ENCODE measurements around the gene ARPC1A. TPM values are rescaled to one million over a fixed set of nuclear protein-coding genes. Genes with fewer than 3 reads are reported as not detected.

Gene ARPC1A
- polyA plus RNA-seq, 1 of the 3 experiments (the other 2 are of a cell fraction) = 306 TPM

GRCh38 chr7:99375070-99375807, 49.5 kb downstream of the ARPC1A start (continued):
- TF ChIP-seq USF2 (IDR thresholded peaks at IDR 0.05; ENCODE audit: borderline replicate concordance, low read depth, low read length) (no peak), SIN3A (IDR thresholded peaks at IDR 0.05; ENCODE audit: borderline replicate concordance, low read depth, low read length) (peak; percentile 19; the same call in 1 of the 2 replicates), ZBTB33 (IDR thresholded peaks at IDR 0.05; ENCODE audit: borderline replicate concordance, low read depth) (no peak), TAF1 (IDR thresholded peaks at IDR 0.05; ENCODE audit: borderline replicate concordance, low read depth, low read length) (peak; percentile 53; the same call in 1 of the 2 replicates), GABPA (IDR thresholded peaks at IDR 0.05; ENCODE audit: low read depth) (peak; percentile 62), CHD2 (IDR thresholded peaks at IDR 0.05; ENCODE audit: low read length, partially characterized antibody) (no peak), MEF2A (IDR thresholded peaks at IDR 0.05; ENCODE audit: borderline replicate concordance, low read depth) (no peak), FOSL2 (IDR thresholded peaks at IDR 0.05; ENCODE audit: borderline replicate concordance, low read depth) (no peak), USF1 (IDR thresholded peaks at IDR 0.05; ENCODE audit: borderline replicate concordance, low read depth) (no peak), PBX3 (IDR thresholded peaks at IDR 0.05) (no peak)

- Histone ChIP-seq H3K36me3 (replicated peaks in 1 of 2; ENCODE audit: control insufficient read depth in 1 of 2, insufficient read depth in 2 of 2, low read length in 1 of 2) (peaks cover 0 to 37% of the 10 kb centered on the region in 2 experiments), H3K4me1 (ENCODE audit: control insufficient read depth in 1 of 2, insufficient read depth in 2 of 2, low read depth in 1 of 2, low read length in 1 of 2) (peaks cover 23 to 27% of the 10 kb centered on the region in 2 experiments; a peak in 2 of 4 replicates), H3K79me2 (ENCODE audit: insufficient read depth) (peaks cover 96% of the 10 kb centered on the region), H3F3A (replicated peaks; ENCODE audit: insufficient read depth) (peaks cover 27% of the 10 kb centered on the region), H3K27ac (ENCODE audit: low read depth in 2 of 2, low read length in 1 of 2) (peak overlapping the region in 1 of 2 experiments; percentile 52; a peak in 2 of 4 replicates), H2AFZ (ENCODE audit: low read depth) (no peak overlapping the region), H3K4me2 (peak overlapping the region; percentile 56), H3K27me3 (ENCODE audit: insufficient read depth) (no peaks in the 10 kb centered on the region), H3K9me2 (no peaks in the 10 kb centered on the region), H3K9ac (0 out of 2 replicates have a peak overlapping the region, but pooled peaks have one; percentile 1), H4K20me1 (ENCODE audit: insufficient read depth) (peaks cover 82% of the 10 kb centered on the region), H3K4me3 (ENCODE audit: low read depth in 2 of 2, low read length in 1 of 2) (no peak overlapping the region), H3K9me3 (no peaks in the 10 kb centered on the region)
- ChIA-PET POLR2A (no interaction called here), CTCF (interaction anchor here (1.4 kb wide), 1 partner anchor 13 kb away, joined by 5 read pairs; no protein-coding TSS in a partner anchor)
- DNase-seq = no peak
- WGBS (ENCODE audit: low lambda C conversion rate) = 67% methylated on average over 7 of the region's 7 CpGs
- no peak for TF ChIP-seq USF1 (IDR thresholded peaks at IDR 0.05; ENCODE audit: borderline replicate concordance, low read depth)
- no peak for TF ChIP-seq GATA2 (CRISPR knock-in tag; IDR thresholded peaks at IDR 0.05)
- no peak for TF ChIP-seq FOXJ3 (CRISPR knock-in tag; IDR thresholded peaks at IDR 0.05)
- no peak for TF ChIP-seq CHD2 (IDR thresholded peaks at IDR 0.05; ENCODE audit: low read length, partially characterized antibody)
- no peak for TF ChIP-seq EZH2phosphoT487 (IDR thresholded peaks at IDR 0.05; ENCODE audit: borderline replicate concordance, low read depth)
- TF ChIP-seq RXRA (IDR thresholded peaks at IDR 0.05; ENCODE audit: borderline replicate concordance, low read depth) = no peak
- TF ChIP-seq RCOR1 (IDR thresholded peaks at IDR 0.05; ENCODE audit: low read length) = no peak
- TF ChIP-seq SIN3A (IDR thresholded peaks at IDR 0.05; ENCODE audit: borderline replicate concordance, low read depth, low read length) = no peak
- TF ChIP-seq ZBTB33 (IDR thresholded peaks at IDR 0.05; ENCODE audit: borderline replicate concordance, low read depth) = no peak
- no peak for TF ChIP-seq USF2 (IDR thresholded peaks at IDR 0.05; ENCODE audit: borderline replicate concordance, low read depth, low read length)
Observed at GRCh38 chr7:99379043-99379577, 53.4 kb downstream of the ARPC1A start.

All from SK-N-SH (cell line).